HG02763 (cell line): Measurements from ENCODE around the gene PCSK5.
"Not testable (repeated sequence)": the region's sequence is repeated elsewhere in the genome, so short reads cannot be mapped to it uniquely, and the experiment has no call there.

Source experiments
- ATAC-seq: cut with Tn5 transposase; IDR thresholded peaks from one replicate; pipeline ENCODE4 v1.9.1; 2021; ENCODE audit warnings: mild to moderate bottlenecking, moderate library complexity; ENCODE audit not compliant: unreplicated experiment

Gene PCSK5

GRCh38 chr9:75962013-75962661 lies 71.7 kb downstream of the PCSK5 start:
- ATAC-seq, result no peak

DNA sequence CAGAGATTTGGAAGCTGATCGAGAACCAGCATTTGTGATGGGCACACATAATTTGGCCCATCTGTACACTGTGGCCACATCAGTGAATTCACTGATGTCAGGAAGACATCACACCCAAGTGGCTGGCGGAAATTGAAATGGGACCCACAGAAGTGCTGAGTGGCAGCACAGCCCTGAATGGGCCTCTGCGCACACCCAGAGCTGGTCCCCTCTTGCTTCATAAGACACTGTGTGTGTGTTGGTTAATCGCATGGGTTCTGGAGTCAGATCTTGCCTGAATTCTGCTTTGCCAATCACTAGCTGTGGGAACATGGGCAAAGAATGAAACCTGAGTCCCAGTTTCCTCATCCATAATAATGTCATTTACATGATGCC lies 72.2 kb downstream of the PCSK5 start:
- no peak for ATAC-seq

DNA sequence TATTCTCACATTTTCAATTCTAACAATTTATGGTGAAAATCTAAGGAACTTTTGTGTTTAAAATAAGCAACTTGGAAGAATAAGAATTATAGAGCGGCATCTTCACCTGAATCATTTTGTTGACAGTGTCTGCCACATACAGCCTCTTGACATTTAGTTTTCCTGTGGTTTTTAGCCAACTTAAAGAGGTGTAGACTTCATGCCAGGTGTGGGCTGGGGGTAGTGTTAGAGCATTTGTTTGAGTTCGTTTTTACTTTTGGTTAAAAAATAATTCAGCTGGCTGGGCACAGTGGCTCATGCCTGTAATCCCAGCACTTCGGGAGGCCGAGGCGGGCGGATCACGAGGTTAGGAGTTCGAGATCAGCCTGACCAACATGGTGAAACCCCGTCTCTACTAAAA lies 72.8 kb downstream of the PCSK5 start:
- ATAC-seq, result not testable (repeated sequence)

DNA sequence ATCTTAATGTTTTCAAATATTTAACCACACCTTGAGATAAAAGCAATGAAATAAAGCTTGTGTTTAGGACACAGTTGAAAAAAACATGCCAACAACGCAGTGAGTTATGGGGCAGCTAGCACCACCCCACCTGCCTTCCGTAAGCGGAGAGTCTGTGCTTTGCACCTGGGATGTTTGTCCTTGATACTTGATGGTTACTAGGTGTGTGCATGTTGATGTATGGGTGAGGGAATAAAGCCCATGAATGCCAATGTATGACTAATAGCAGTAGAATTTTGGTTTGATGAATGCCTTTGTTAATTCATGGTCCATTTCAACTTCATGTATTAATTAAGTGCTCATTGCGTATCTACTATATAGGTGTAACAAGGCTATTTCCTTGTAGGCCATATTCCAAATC lies 74.0 kb downstream of the PCSK5 start:
- ATAC-seq, result no peak

DNA sequence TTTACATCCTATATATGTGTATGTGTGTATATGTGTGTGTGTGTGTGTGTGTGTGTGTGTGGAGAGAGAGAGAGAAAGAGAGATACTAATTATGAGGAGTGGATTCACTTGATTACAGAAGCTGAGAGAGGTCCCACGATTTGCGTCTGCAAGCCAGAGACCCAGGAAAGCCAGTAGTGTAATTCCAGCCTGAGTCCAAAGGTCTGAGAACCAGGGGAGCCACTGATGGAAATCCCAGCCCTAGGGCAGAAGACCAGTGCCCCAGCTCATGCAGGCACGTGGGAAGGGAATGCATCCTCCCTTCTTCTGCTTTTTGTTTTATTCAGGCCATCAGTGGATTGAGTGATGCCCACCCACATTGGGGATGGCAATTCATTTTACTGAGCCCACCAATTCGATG lies 74.8 kb downstream of the PCSK5 start:
- ATAC-seq, result no peak

GRCh38 chr9:75967556-75967955 lies 77.1 kb downstream of the PCSK5 start:
- ATAC-seq, result no peak

- no peak for ATAC-seq
Observed at GRCh38 chr9:75974016-75974766, 83.7 kb downstream of the PCSK5 start.

- ATAC-seq, result no peak
Observed at GRCh38 chr9:75975071-75975470, 84.6 kb downstream of the PCSK5 start.

GRCh38 chr9:75976549-75976948 lies 86.1 kb downstream of the PCSK5 start:
- ATAC-seq, result no peak

GRCh38 chr9:75979362-75979761 lies 88.9 kb downstream of the PCSK5 start:
- ATAC-seq, result no peak

DNA sequence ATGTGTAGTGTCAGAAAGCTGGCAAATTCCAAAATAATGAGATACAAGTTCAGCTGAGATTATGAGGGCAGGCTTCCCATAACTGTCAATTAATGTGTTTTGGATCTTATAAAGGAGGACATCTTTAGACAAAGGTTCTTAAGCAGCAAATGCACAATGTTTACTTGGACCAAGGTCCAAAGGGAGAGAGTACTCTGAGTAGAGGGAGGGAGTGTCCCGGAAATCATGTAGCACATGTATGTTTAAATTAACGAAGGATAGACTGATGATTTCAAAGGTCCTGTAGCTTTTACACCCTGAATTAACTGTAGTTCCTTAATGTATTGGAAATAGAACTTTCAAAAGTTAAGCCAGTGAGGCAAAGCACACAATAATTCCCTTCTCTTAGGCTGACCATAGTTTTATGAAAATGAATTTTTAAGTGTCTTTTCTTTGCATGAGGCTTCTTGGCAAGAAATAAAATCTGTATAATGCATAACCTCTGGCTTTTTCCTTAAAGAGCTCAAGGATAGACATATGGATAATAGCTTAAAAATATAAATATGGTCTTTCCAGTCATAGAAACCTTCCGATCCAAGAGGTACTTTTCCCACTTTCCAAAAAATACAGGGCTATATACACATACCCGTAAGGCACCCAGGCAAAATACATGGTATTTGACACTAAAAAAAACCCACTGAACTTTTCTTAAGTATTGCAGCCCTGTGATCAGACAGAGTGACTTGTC lies 93.0 kb downstream of the PCSK5 start:
- no peak for ATAC-seq

DNA sequence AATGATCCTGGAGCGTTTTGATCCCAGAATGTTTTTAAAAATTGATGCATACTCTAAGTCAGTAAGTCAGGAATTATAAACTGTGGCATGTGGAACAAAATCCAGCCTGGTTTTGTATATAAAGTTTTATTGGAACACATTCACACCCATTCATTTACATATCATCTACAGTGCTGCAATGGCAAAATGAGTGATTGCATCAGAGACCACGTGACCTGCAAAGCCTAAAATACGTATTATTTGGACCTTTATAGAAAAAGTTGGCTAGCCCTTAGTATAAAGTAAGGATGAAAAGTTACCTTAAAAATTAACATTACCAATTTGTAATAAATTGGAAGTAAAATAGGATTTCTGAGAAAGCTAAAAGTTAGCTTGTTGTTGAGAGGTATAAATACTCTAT lies 95.0 kb downstream of the PCSK5 start:
- ATAC-seq, result no peak

- no peak for ATAC-seq
Observed at GRCh38 chr9:75988663-75989062, 98.2 kb downstream of the PCSK5 start.

GRCh38 chr9:75990156-75990555 lies 99.7 kb downstream of the PCSK5 start:
- ATAC-seq, result no peak

DNA sequence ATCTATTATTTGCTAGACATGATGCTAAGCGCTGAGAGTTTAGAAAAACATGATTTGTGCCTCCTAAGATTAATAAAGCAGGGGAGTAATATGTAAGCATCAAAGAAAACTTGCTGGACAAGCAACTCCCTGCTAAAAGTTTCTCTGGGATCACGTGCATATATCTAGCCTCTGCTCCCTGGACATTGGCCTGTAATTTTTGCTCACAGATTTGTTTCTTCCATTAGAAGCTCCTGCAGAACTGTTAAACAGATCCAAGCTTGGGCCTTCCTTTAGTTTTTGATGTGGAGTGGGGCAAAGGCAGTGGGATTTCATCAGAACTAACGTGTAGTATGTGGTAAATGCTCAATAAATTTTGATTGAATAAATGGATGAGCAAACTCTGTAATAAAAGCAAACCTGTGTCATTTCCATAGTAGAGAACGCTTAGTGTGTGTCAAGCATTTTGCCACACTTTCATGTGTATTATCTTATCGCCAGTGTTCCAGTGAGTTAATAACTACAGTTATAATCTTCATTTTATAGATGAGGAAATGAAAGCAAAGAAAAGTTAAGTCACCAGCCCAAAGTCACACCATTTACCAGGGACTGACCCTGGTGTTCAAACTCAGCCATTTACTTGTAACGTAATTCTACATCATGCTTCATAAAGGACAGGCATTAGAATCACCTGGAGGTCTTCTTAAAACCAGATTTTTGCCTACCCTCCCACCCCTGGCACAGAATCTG lies 100.3 kb downstream of the PCSK5 start:
- ATAC-seq, result no peak

DNA sequence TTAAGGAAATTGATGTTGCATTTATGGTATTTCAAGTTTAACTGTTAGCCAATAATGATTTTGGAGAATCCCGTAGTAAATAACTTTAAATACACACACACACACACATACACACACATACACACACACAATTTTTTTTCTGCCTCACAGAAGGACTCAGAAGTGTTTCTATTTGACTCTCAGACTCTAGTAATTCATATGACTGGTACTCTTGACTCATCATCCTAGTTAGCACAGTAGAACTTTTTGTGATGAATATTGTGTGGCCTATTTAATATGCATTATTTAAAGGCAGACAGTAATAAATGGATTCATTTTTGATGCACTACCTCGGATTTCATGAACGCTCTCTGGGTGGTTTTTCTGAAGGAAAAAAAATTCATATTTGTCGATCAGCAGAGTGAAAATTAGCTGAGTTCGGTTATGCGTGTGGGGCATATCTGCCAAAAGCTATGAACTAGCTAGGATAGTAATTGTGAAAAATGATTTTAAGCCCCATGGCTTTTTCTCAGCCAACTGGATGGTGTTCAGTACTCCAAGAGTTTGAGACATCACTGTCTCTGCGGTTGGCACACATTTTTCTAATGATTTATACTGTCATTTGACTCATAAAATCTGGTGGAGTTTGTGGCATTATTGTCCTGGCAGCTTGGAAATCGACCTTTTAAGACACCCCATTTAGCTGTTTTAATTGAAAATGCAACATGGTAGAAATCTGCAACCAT lies 102.2 kb downstream of the PCSK5 start:
- no peak for ATAC-seq

DNA sequence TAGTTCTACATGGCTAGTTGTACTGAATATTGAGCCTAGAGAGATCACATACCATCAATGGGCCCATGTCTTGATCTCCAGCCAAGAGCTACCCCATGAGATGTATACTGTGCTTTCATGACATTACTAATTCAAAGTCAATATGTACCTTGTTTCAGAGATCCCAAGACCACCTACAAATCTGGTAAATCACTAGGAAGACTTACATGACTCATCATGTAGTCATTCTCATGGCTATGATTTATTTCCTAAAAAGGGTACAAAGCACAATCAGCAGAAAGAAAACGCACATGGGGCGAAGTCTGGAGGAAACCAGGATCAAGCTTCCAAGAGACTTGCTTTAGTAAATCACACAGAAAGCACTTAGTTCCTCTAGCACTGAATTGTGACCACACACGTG lies 103.0 kb downstream of the PCSK5 start:
- no peak for ATAC-seq

- ATAC-seq, result no peak
Observed at GRCh38 chr9:75995066-75995465, 104.6 kb downstream of the PCSK5 start.

DNA sequence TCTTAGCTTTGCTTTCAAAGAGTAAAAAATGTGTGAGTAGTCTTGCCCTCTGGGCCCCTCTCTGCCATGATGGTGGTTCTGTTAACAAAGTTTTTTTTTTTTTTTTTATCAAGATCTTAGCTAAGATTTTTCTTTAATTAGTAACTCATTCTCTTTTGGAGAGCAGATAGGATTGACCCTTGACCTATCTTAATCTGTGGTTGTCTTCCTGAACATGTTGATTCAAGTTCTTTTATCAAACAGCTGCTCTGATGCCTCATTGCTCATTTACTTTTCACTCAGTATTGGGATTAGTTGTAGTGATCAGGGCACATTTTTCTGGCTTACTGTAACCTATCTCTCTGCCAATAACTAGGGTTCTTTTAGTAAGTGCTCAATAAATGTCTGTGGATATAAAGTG lies 106.3 kb downstream of the PCSK5 start:
- no peak for ATAC-seq

DNA sequence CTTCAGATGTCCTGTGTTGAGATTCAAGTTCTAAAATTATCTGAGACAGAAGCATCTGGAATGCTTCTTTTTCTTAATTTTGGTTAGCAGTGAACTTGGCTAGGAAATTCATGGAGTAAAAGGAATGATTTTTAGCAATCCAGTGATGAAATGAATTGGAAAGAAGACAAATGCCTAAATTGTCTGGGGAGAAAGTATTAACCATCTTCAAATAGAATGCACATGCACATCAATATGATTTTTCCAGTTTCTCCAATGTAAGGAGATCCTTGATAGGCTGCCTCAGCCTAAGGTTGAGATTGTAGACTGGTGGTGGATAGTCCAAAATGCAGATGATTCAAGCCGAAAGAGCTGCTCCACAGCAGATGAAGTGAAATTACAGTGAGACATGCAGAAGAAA lies 106.7 kb downstream of the PCSK5 start:
- ATAC-seq, result no peak
